ENCODE data around the gene PRKCZ. TPM values are rescaled to one million over a fixed set of nuclear protein-coding genes. Genes with fewer than 3 reads are reported as not detected.

Gene PRKCZ
- total RNA-seq, result 8.2 and 14.0 TPM in 2 replicates

DNA sequence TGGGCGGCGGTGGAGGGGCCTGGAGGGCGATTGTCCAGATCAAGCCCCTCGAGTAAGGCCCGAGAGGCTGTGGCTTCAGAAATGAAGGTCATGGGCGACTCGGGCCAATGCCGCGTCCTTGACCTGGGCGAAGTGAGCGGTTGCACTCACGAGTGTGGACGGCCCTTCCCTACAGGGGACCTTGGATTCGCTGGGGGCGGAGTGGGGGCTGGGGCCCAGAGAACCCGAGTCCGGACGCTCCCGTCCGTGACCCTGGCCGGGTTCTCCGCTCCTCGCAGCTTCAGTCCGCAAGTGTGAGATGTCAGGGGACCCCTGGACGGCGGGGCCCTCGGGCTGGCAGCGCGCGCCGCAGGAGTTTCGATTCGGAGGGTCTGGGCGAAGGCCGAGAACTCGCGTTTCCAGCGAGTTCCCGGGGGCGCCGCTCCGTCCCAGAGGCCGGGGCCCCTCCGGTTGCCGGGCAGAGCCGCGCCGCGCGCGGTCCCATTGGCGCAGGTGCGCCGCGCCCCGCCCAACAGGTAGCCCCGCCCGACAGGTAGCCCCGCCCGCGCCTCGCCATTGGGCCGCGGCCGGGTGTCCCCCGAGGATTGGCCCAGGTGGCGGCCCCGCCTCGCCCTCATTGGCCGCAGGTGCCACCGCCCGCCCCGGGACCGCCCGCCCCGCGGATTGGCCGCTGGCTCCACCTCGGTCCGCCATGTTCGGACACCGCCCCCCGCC is at the start of gene PRKCZ:
TSS of gene PRKCZ (plus strand) at position 694 of the 714 bp plus-strand sequence. CDS start 220 bp downstream, outside the sequence.

DNA sequence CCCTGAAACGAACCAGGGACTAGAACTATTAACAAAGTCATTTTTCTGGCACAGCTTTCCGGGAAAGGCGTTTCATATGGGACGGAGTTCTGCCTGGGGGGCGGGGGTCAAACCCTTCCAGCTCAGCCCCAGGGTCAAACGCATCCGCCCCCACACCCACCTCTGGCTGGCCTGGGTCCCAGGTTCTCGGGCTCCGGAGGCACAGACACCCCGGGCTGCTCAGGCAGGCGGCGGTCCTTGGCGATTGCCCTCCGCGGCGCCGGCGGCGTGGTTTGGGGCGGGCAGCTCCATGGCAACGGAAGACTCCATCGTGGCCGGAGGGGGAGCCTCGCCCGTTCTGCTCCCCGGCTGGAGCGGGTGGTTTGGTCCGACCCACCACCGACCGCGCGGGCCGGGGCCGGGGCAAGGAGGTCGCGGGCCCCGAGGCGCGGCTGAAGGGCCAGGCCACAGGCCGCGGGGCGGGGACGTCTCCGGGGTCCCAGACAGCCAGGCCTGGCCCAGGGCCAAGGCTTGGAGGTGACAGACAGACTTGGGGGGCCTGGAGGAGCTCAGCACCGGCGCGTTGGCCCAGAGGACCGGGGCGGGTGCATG is 46.6 kb upstream of the PRKCZ start, which contains the start of gene CFAP74:
TSS of gene CFAP74 (minus strand) at position 246 of the 591 bp plus-strand sequence. CDS start 12,830 bp downstream, outside the sequence.

DNA sequence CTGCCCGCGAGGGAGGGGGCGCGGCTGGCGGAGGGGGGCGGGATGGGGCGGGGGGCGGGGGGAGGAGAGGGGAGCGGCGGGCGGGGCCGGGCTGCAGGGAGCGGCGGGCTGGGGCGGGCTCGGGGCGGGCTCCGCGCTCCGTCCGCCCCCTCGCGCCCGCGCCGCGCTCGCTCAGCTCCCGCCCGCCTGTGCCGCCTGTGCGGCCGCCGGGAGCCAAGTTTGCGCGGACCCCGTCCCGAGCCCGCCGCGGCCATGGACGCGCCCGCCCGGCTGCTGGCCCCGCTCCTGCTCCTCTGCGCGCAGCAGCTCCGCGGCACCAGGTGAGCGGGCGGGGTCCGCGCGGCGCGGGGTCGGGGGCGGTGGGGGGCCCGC is 31.1 kb upstream of the PRKCZ start, which contains the start of gene GABRD:
TSS of gene GABRD (plus strand) at position 174 of the 372 bp plus-strand sequence. CDS start at position 253, 79 bp downstream.

DNA sequence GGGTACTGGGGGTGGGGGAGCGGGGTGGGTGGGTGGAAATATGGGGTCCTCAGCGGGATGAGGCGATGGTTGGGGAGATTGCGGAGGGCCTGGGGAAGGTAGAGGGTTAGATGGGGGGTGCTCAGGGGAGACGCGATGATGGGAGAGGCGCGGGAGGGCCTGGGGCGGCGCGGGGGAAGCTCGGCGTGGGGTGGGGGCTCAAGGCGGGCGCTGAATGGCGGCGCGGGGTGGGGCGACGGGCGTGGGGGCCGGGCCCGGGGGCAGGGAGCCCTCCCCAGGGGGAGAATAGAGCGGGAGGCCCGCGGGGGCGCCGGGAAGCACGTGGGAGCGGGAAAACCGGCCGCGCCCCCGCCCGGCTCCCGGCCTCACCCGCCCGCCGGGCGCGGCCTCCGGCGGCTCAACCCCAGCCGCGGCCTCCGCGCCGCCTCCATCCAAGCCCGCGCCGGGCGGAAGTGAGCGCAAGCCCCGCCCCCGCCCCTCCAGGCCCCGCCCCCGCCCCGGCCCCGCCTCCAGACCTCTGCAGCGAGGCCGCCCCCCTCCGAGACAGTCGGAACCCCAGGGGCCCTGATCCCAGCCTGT is 144.2 kb downstream of the PRKCZ start, which contains the start of gene FAAP20:
TSS of gene FAAP20 (minus strand) at position 454 of the 579 bp plus-strand sequence. CDS start at position 431, 23 bp downstream.

DNA sequence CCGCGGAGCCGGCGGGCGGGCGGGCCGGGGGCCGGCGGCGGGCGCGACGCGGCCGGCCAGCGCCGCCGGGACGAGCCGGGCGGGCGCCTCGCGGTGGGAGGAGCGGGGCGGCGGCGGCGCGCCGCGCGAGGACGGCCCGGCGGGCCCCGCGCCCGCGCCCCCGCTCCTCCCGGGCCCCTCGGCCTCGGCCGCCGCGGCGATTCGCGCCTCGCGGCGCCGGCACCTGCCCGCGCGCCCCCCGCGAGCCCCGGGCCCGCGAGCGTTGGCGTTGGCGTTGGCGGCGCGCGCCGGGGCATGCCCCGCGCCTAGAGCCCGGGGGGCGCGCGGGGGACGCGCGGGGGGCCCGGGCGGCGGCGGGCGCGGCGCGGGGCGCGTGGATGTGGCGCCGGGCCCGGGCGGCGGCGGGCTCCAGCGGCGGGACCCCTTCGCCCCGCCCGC is 178.0 kb downstream of the PRKCZ start, which contains the start of gene SKI:
TSS of gene SKI (plus strand) at position 163 of the 438 bp plus-strand sequence. CDS start 448 bp downstream, outside the sequence.

Other genes starting within 250 kb of the PRKCZ start
- gene GNB1, start 159.3 kb upstream of the PRKCZ start, total RNA-seq, result 89.1 and 101 TPM in 2 replicates
- gene CALML6, start 135.2 kb upstream of the PRKCZ start, total RNA-seq, result 0.22 and 0.25 TPM in 2 replicates
- 0.11 and 0.25 TPM in 2 replicates for gene TMEM52, start 131.1 kb upstream of the PRKCZ start, total RNA-seq
- not detected in 2 replicates for gene CFAP74, start 46.6 kb upstream of the PRKCZ start, total RNA-seq
- not detected in 2 replicates for gene GABRD, start 31.1 kb upstream of the PRKCZ start, total RNA-seq
- gene FAAP20, start 144.4 kb downstream of the PRKCZ start, total RNA-seq, result 16.7 and 23.2 TPM in 2 replicates
- 19.9 and 21.7 TPM in 2 replicates for gene SKI, start 177.9 kb downstream of the PRKCZ start, total RNA-seq

All from uterine smooth muscle cell (primary cell).